ENCODE measurements around the gene FZD10.

The FZD10 gene

DNA sequence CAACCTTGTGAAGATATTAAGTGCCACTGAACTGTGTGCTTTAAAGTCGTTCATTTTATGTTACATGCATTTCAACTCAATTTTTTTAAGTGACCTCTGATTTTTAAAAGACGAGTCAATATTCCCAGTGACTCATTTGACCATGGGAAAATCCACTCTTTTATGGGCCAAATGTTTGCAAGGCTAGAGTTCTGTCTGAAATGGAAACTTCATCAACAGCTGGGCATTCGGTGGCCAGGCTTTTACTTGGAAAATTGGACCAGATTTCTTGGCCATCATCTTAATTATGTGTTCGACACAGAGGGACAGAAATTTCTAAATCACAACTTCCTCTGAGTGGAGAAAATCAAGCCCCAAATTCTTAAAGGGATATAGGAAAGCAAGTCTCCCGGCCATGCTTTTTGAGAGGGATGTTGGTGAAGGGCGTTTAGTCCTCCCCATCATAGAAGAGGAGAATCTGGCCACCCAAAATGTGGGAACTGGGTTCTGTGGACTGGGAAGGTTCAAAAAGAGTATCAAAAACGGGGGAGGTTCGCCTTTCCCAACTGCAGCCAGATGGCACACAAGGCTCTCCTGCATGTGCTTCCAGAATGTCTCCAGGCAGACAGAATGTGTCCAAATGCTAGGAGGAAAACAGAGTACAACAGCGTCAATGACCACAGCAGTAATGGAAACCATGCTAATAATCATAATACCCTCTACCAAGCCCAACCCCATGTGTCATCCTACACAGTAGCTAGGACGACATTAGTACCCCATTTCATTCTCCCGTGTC lies 40.9 kb upstream of the FZD10 start:
- Histone ChIP-seq H3K9ac (ENCODE audit: low read depth in 1 of 2, low read length in 2 of 2) (no peak overlapping the region), H3K27ac (ENCODE audit: low read depth in 2 of 2, low read length in 2 of 2) (no peak overlapping the region), H3K9me3 (ENCODE audit: control insufficient read depth in 2 of 2, low read length in 2 of 2) (no peaks in the 10 kb centered on the region), H3K4me1 (ENCODE audit: control insufficient read depth in 2 of 2, insufficient read depth in 2 of 2, low read length in 2 of 2) (no peaks in the 10 kb centered on the region), H3K4me3 (ENCODE audit: low read length in 2 of 2) (no peak overlapping the region), H3K27me3 (ENCODE audit: control insufficient read depth in 2 of 2, insufficient read depth in 2 of 2, low read length in 2 of 2) (no peaks in the 10 kb centered on the region), H3K36me3 (ENCODE audit: control insufficient read depth in 2 of 2, insufficient read depth in 2 of 2, low read length in 2 of 2) (no peaks in the 10 kb centered on the region)

GRCh38 chr12:130122356-130122755 lies 39.9 kb upstream of the FZD10 start:
- H3K4me1 ChIP-seq (ENCODE audit: control insufficient read depth in 2 of 2, insufficient read depth in 2 of 2, low read length in 2 of 2), result no peaks in the 10 kb centered on the region
- H3K36me3 ChIP-seq (ENCODE audit: control insufficient read depth in 2 of 2, insufficient read depth in 2 of 2, low read length in 2 of 2), result no peaks in the 10 kb centered on the region
- no peaks in the 10 kb centered on the region for H3K9me3 ChIP-seq (ENCODE audit: control insufficient read depth in 2 of 2, low read length in 2 of 2)
- no peaks in the 10 kb centered on the region for H3K27me3 ChIP-seq (ENCODE audit: control insufficient read depth in 2 of 2, insufficient read depth in 2 of 2, low read length in 2 of 2)
- no peak overlapping the region for H3K27ac ChIP-seq (ENCODE audit: low read depth in 2 of 2, low read length in 2 of 2)
- H3K4me3 ChIP-seq (ENCODE audit: low read length in 2 of 2), result no peak overlapping the region
- no peak overlapping the region for H3K9ac ChIP-seq (ENCODE audit: low read depth in 1 of 2, low read length in 2 of 2)

DNA sequence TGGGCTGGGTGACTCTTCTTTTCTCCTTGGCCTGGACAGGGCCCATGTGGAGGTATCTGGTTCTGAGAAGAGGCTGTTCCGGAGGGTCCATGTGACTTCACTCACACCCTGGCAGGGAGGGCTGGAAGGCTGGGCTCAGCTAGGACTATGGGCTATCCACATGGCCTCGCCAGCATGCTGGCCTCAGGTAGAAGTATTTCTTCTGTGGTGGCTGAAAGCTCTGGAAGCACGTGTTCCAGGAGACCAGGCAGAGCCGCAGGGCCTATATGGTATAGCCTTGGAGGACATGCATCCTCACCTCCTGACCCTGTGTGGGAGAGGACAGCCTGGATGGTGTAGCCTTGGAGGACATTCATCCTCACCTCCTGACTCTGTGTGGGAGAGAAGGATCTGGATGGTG lies 38.2 kb upstream of the FZD10 start:
- H3K27me3 ChIP-seq (ENCODE audit: control insufficient read depth in 2 of 2, insufficient read depth in 2 of 2, low read length in 2 of 2), result no peaks in the 10 kb centered on the region
- no peak overlapping the region for H3K27ac ChIP-seq (ENCODE audit: low read depth in 2 of 2, low read length in 2 of 2)
- H3K9ac ChIP-seq (ENCODE audit: low read depth in 1 of 2, low read length in 2 of 2), result no peak overlapping the region
- no peaks in the 10 kb centered on the region for H3K9me3 ChIP-seq (ENCODE audit: control insufficient read depth in 2 of 2, low read length in 2 of 2)
- H3K4me1 ChIP-seq (ENCODE audit: control insufficient read depth in 2 of 2, insufficient read depth in 2 of 2, low read length in 2 of 2), result no peaks in the 10 kb centered on the region
- no peaks in the 10 kb centered on the region for H3K36me3 ChIP-seq (ENCODE audit: control insufficient read depth in 2 of 2, insufficient read depth in 2 of 2, low read length in 2 of 2)
- no peak overlapping the region for H3K4me3 ChIP-seq (ENCODE audit: low read length in 2 of 2)

DNA sequence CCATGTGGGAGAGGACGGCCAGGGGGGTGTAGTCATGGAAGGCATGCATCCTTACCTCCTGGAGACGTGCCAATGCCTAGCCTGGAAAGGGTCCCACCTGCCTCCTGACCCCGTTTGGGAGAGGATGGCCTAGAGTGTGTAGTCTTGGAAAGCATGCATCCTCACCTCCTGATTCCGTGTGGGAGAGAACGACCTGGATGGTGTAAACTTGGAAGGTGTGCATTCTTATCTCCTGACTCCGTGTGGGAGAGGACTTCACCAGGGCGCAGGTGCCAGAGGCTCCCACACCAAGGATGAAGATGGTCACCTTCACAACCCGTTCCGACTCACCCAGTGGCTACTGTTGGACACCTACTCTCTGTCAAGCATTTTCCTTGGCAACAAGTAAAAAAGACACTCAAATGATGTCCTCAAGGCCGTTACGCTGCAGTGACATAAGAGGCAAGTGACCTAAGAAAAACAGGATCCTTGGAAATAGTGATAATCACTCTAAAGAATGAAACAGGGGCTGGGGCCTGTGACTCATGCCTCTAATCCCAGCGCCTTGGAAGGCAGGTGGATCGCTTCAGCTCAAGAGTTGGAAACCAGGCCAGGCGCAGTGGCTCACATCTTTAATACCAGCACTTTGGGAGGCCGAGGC lies 37.5 kb upstream of the FZD10 start:
- no peak overlapping the region for H3K9ac ChIP-seq (ENCODE audit: low read depth in 1 of 2, low read length in 2 of 2)
- no peak overlapping the region for H3K27ac ChIP-seq (ENCODE audit: low read depth in 2 of 2, low read length in 2 of 2)
- H3K4me1 ChIP-seq (ENCODE audit: control insufficient read depth in 2 of 2, insufficient read depth in 2 of 2, low read length in 2 of 2), result no peaks in the 10 kb centered on the region
- H3K9me3 ChIP-seq (ENCODE audit: control insufficient read depth in 2 of 2, low read length in 2 of 2), result no peaks in the 10 kb centered on the region
- H3K4me3 ChIP-seq (ENCODE audit: low read length in 2 of 2), result no peak overlapping the region
- no peaks in the 10 kb centered on the region for H3K27me3 ChIP-seq (ENCODE audit: control insufficient read depth in 2 of 2, insufficient read depth in 2 of 2, low read length in 2 of 2)
- H3K36me3 ChIP-seq (ENCODE audit: control insufficient read depth in 2 of 2, insufficient read depth in 2 of 2, low read length in 2 of 2), result no peaks in the 10 kb centered on the region

DNA sequence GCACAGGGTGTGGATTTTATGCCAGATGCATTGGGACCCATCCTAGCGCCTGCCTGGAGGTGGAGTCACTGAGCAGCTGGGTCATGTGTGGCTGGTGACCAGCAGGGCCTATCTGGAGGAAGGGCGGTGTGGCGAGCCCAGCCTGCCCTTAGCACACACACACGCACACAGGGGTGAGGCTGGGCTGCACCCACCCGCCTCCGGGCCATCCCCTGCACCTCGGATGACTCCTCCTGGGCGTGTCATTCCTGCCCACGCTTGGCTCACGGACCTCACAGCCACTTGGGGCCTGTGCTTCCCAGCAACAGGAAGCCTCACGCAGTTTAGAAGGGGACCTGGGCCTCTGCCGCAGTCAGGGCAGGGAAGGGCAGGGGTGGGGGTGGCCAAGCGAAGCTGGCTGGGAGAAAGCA lies 36.2 kb upstream of the FZD10 start:
- H3K4me3 ChIP-seq (ENCODE audit: low read length in 2 of 2), result no peak overlapping the region
- no peak overlapping the region for H3K27ac ChIP-seq (ENCODE audit: low read depth in 2 of 2, low read length in 2 of 2)

GRCh38 chr12:130127532-130127911 lies 34.7 kb upstream of the FZD10 start:
- no peaks in the 10 kb centered on the region for H3K27me3 ChIP-seq (ENCODE audit: control insufficient read depth in 2 of 2, insufficient read depth in 2 of 2, low read length in 2 of 2)
- H3K4me1 ChIP-seq (ENCODE audit: control insufficient read depth in 2 of 2, insufficient read depth in 2 of 2, low read length in 2 of 2), result no peaks in the 10 kb centered on the region
- H3K27ac ChIP-seq (ENCODE audit: low read depth in 2 of 2, low read length in 2 of 2), result no peak overlapping the region
- H3K36me3 ChIP-seq (ENCODE audit: control insufficient read depth in 2 of 2, insufficient read depth in 2 of 2, low read length in 2 of 2), result no peaks in the 10 kb centered on the region
- H3K9me3 ChIP-seq (ENCODE audit: control insufficient read depth in 2 of 2, low read length in 2 of 2), result no peaks in the 10 kb centered on the region
- no peak overlapping the region for H3K4me3 ChIP-seq (ENCODE audit: low read length in 2 of 2)
- no peak overlapping the region for H3K9ac ChIP-seq (ENCODE audit: low read depth in 1 of 2, low read length in 2 of 2)

More for the DNA sequence above, 36.2 kb upstream of the FZD10 start:
- H3K36me3 ChIP-seq (ENCODE audit: control insufficient read depth in 2 of 2, insufficient read depth in 2 of 2, low read length in 2 of 2), result no peaks in the 10 kb centered on the region
- H3K9me3 ChIP-seq (ENCODE audit: control insufficient read depth in 2 of 2, low read length in 2 of 2), result no peaks in the 10 kb centered on the region
- H3K9ac ChIP-seq (ENCODE audit: low read depth in 1 of 2, low read length in 2 of 2), result no peak overlapping the region
- no peaks in the 10 kb centered on the region for H3K4me1 ChIP-seq (ENCODE audit: control insufficient read depth in 2 of 2, insufficient read depth in 2 of 2, low read length in 2 of 2)
- H3K27me3 ChIP-seq (ENCODE audit: control insufficient read depth in 2 of 2, insufficient read depth in 2 of 2, low read length in 2 of 2), result no peaks in the 10 kb centered on the region

DNA sequence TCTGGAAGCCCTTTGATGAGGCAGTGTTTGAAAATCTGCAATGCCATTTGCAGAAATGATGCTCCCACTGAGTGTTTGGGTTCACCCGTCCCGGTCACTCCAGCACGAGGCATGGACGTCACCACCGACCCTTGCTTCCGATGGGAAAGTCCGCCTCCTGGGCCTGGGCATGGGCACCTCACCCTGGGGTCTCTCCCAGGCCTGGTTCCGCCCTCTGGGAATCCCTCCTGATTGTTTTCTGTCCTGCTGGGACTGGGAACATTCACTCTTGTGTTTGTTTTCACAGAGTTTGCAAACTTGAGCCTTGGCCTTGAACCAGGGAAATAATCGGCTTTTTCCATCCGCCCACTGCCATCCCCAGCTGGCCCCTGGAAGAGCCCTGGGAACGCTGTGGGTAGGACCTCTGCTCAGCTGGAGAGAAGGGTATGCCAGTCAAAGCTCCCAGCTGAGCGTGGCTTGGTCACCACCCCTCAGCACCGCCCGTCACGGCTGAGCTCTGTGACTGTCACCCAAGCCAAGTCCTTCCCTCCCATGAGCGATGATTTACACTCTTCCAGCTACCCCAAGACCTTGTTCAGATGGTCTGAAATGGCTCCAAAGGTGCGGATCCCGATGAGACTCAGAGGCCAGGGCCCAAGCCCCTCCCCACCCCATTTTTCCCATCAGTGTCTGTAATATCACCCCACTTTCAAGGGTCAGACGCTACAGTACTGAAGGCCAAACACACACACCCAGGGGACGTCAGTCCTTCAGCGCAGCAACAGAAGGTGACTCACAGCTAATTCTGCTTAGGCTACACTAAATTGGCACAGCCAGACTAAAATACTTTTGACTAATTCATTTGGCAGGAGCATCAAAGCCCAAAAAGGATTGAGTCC lies 34.1 kb upstream of the FZD10 start:
- H3K4me1 ChIP-seq (ENCODE audit: control insufficient read depth in 2 of 2, insufficient read depth in 2 of 2, low read length in 2 of 2), result no peaks in the 10 kb centered on the region
- no peaks in the 10 kb centered on the region for H3K36me3 ChIP-seq (ENCODE audit: control insufficient read depth in 2 of 2, insufficient read depth in 2 of 2, low read length in 2 of 2)
- no peak overlapping the region for H3K9ac ChIP-seq (ENCODE audit: low read depth in 1 of 2, low read length in 2 of 2)
- H3K27ac ChIP-seq (ENCODE audit: low read depth in 2 of 2, low read length in 2 of 2), result peak overlapping the region in 1 of 2 donors; percentile 29
- H3K9me3 ChIP-seq (ENCODE audit: control insufficient read depth in 2 of 2, low read length in 2 of 2), result no peaks in the 10 kb centered on the region
- no peaks in the 10 kb centered on the region for H3K27me3 ChIP-seq (ENCODE audit: control insufficient read depth in 2 of 2, insufficient read depth in 2 of 2, low read length in 2 of 2)
- H3K4me3 ChIP-seq (ENCODE audit: low read length in 2 of 2), result no peak overlapping the region

DNA sequence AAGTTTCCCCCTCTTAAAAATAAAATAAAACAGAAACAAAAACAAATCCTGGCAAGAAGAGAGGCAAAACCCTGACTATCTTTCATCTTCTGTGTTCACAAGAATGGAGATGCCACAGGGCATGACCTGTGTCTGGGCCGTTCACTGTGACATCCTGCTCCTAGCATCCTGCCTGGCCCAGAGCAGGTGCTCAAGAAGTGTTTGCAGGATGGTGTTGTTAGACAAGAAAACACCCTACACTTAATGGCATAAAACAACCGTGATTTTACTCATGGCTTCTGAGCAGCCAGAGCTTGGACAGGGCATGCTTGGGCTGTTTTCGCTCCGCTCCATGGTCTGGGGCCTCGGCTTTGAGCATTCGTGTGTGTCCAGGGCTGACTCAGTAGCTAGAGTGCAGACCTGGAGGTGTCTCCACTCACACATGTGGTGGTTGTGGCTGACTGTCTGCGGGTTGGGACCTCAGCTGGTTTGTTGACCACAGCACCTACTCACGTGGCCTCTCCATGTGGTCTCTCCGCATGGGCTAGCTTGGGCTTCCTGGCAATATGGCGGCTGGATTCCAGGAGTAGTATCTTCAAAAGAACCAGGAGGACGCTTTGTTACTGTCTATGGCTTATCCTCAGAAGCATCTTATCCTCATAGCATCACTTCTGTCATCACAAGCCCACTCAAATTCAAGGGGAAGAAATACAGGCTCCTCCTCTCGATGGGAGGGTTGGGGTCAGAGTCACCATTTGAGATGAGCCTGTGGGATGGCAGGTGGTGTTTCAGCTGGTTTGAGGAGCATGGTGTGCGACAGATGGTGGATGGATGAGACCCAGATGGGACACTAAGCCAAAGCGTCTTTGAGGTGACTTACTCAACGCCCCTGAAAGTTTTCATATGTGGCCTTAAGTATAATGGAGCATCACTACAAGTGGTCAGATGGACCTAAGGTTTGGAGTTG lies 33.2 kb upstream of the FZD10 start:
- Histone ChIP-seq H3K4me1 (ENCODE audit: control insufficient read depth in 2 of 2, insufficient read depth in 2 of 2, low read length in 2 of 2) (no peaks in the 10 kb centered on the region), H3K27me3 (ENCODE audit: control insufficient read depth in 2 of 2, insufficient read depth in 2 of 2, low read length in 2 of 2) (no peaks in the 10 kb centered on the region), H3K9ac (ENCODE audit: low read depth in 1 of 2, low read length in 2 of 2) (no peak overlapping the region), H3K4me3 (ENCODE audit: low read length in 2 of 2) (no peak overlapping the region), H3K9me3 (ENCODE audit: control insufficient read depth in 2 of 2, low read length in 2 of 2) (no peaks in the 10 kb centered on the region), H3K27ac (ENCODE audit: low read depth in 2 of 2, low read length in 2 of 2) (no peak overlapping the region), H3K36me3 (ENCODE audit: control insufficient read depth in 2 of 2, insufficient read depth in 2 of 2, low read length in 2 of 2) (no peaks in the 10 kb centered on the region)

DNA sequence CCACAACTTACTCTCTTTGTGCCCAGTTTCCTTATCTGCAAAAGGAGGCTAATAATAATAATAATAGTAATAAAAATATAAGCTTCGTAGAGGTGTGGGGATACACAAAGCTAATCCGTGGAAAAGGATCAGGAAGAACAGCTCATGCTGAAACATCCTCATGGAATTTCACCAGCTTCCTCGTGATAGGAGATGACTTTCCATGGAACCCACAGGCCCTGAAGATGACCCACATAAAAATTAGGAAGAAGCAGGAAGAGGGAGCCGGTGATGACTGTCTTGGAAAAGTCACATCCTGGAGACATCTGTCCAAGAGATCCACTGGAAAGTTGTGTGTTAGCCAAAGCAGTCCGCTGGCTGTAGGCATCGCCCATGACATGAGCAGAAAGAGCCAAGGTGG lies 31.9 kb upstream of the FZD10 start:
- no peak overlapping the region for H3K27ac ChIP-seq (ENCODE audit: low read depth in 2 of 2, low read length in 2 of 2)
- no peaks in the 10 kb centered on the region for H3K9me3 ChIP-seq (ENCODE audit: control insufficient read depth in 2 of 2, low read length in 2 of 2)
- no peaks in the 10 kb centered on the region for H3K4me1 ChIP-seq (ENCODE audit: control insufficient read depth in 2 of 2, insufficient read depth in 2 of 2, low read length in 2 of 2)
- no peak overlapping the region for H3K4me3 ChIP-seq (ENCODE audit: low read length in 2 of 2)
- H3K36me3 ChIP-seq (ENCODE audit: control insufficient read depth in 2 of 2, insufficient read depth in 2 of 2, low read length in 2 of 2), result no peaks in the 10 kb centered on the region
- H3K9ac ChIP-seq (ENCODE audit: low read depth in 1 of 2, low read length in 2 of 2), result no peak overlapping the region
- H3K27me3 ChIP-seq (ENCODE audit: control insufficient read depth in 2 of 2, insufficient read depth in 2 of 2, low read length in 2 of 2), result no peaks in the 10 kb centered on the region
